OCI-LY3 (cell line): ENCODE data around the gene ECT2.
A peak's percentile ranks its signal among the peaks of the same experiment; 100 is the strongest.

ENCODE experiments used
- H2AFZ ChIP-seq: fragments of 200-600, 300-600 bp; shearing (Covaris generic); 2 replicates; pipeline ENCODE4 v1.6.0; 2014; ENCODE audit warnings: antibody characterized with exemption, low read depth, low read length
- H3K27ac ChIP-seq: fragments of 200-600, 300-600 bp; sonication (generic); 2 replicates; pipeline ENCODE4 v1.5.1; 2014; ENCODE audit warnings: mild to moderate bottlenecking, low read length, moderate library complexity, mixed read lengths
- H3K27me3 ChIP-seq: fragments of 200-600, 300-600 bp; sonication (generic); 2 replicates; pipeline ENCODE4 v1.6.1; 2014; ENCODE audit warnings: low read depth, low read length, mixed read lengths
- H3K36me3 ChIP-seq: fragments of 200-600, 300-600 bp; sonication (generic); replicated peaks from 2 replicates; pipeline ENCODE3; 2014; ENCODE audit warnings: low read depth, low read length, mixed read lengths
- H3K4me1 ChIP-seq: fragments of 300-600, 200-600 bp; sonication (generic); 2 replicates; pipeline ENCODE4 v1.6.1; 2014; ENCODE audit warnings: low read length, mixed read lengths
- H3K4me2 ChIP-seq: fragments of 200-600, 300-600 bp; sonication (generic); 2 replicates; pipeline ENCODE4 v1.6.1; 2014; ENCODE audit warnings: low read length, mixed read lengths
- H3K4me3 ChIP-seq: fragments of 300-600, 200-600 bp; sonication (generic); 2 replicates; pipeline ENCODE4 v1.5.1; 2014; ENCODE audit warnings: antibody characterized with exemption, mild to moderate bottlenecking, low read length, moderate library complexity
- H3K79me2 ChIP-seq: fragments of 300-600, 200-600 bp; shearing (Covaris generic); 2 replicates; pipeline ENCODE4 v1.6.1; 2014; ENCODE audit warnings: mild to moderate bottlenecking, low read length, mixed read lengths
- H3K9ac ChIP-seq: fragments of 300-600, 200-600 bp; shearing (Covaris generic); 2 replicates; pipeline ENCODE4 v1.6.0; 2014; ENCODE audit warnings: mild to moderate bottlenecking, low read length, moderate library complexity
- H3K9me3 ChIP-seq: fragments of 200-600, 300-600 bp; shearing (Covaris generic); 2 replicates; pipeline ENCODE4 v1.6.1; 2014; ENCODE audit warnings: low read length, mixed read lengths; ENCODE audit not compliant: insufficient read depth
- H4K20me1 ChIP-seq: fragments of 200-600, 300-600 bp; sonication (generic); 2 replicates; pipeline ENCODE4 v1.6.1; 2016; ENCODE audit warnings: low read length, mixed read lengths; ENCODE audit not compliant: insufficient read depth
- CTCF ChIP-seq: fragments of 200-600, 300-600 bp; sonication (generic); IDR thresholded peaks from 2 replicates; pipeline ENCODE4 v1.5.1; 2014; ENCODE audit warnings: antibody characterized with exemption, low read length, low read depth
- EZH2phosphoT487 ChIP-seq: fragments of 200-600 bp; shearing (Covaris generic); IDR thresholded peaks from 2 replicates; pipeline ENCODE4 v1.6.1; 2018; ENCODE audit warnings: antibody characterized with exemption, mixed run types, low read depth

ECT2 gene

GRCh38 chr3:172836390-172836997 lies 86.0 kb downstream of the ECT2 start:
- Histone ChIP-seq H4K20me1 (no peaks in the 10 kb centered on the region), H3K4me2 (no peak overlapping the region), H3K27me3 (no peaks in the 10 kb centered on the region), H3K9me3 (no peaks in the 10 kb centered on the region), H3K36me3 (no peaks in the 10 kb centered on the region), H2AFZ (no peak overlapping the region), H3K27ac (no peak overlapping the region), H3K4me3 (no peak overlapping the region), H3K9ac (no peak overlapping the region), H3K79me2 (no peaks in the 10 kb centered on the region), H3K4me1 (no peaks in the 10 kb centered on the region)
- TF ChIP-seq CTCF (peak; percentile 76), EZH2phosphoT487 (no peak)

GRCh38 chr3:172839679-172840078 lies 89.2 kb downstream of the ECT2 start:
- no peaks in the 10 kb centered on the region for H3K36me3 ChIP-seq
- no peak for TF ChIP-seq CTCF
- no peaks in the 10 kb centered on the region for H3K27me3 ChIP-seq
- H3K9me3 ChIP-seq: no peaks in the 10 kb centered on the region
- no peak overlapping the region for H3K4me3 ChIP-seq
- no peaks in the 10 kb centered on the region for H4K20me1 ChIP-seq
- H3K4me1 ChIP-seq: no peaks in the 10 kb centered on the region
- no peak overlapping the region for H2AFZ ChIP-seq
- H3K79me2 ChIP-seq: no peaks in the 10 kb centered on the region
- no peak overlapping the region for H3K9ac ChIP-seq
- no peak overlapping the region for H3K4me2 ChIP-seq
- H3K27ac ChIP-seq: no peak overlapping the region

GRCh38 chr3:172840463-172840862 lies 89.9 kb downstream of the ECT2 start:
- H3K79me2 ChIP-seq: no peaks in the 10 kb centered on the region
- H3K27me3 ChIP-seq: no peaks in the 10 kb centered on the region
- H3K4me1 ChIP-seq: no peaks in the 10 kb centered on the region
- H3K4me2 ChIP-seq: no peak overlapping the region
- H2AFZ ChIP-seq: no peak overlapping the region
- no peaks in the 10 kb centered on the region for H4K20me1 ChIP-seq
- no peak overlapping the region for H3K9ac ChIP-seq
- H3K4me3 ChIP-seq: no peak overlapping the region
- TF ChIP-seq CTCF (no peak), EZH2phosphoT487 (no peak)
- H3K36me3 ChIP-seq: no peaks in the 10 kb centered on the region
- no peaks in the 10 kb centered on the region for H3K9me3 ChIP-seq
- no peak overlapping the region for H3K27ac ChIP-seq

- no peak for TF ChIP-seq EZH2phosphoT487
- Histone ChIP-seq H2AFZ (no peak overlapping the region), H3K27me3 (no peaks in the 10 kb centered on the region)
Measured at GRCh38 chr3:172840913-172841312, 90.4 kb downstream of the ECT2 start.

GRCh38 chr3:172844428-172844827 lies 93.9 kb downstream of the ECT2 start:
- no peak overlapping the region for H3K9ac ChIP-seq
- no peak overlapping the region for H3K4me3 ChIP-seq
- H3K27me3 ChIP-seq: no peaks in the 10 kb centered on the region
- no peak overlapping the region for H2AFZ ChIP-seq
- H3K4me1 ChIP-seq: peaks cover 10% of the 10 kb centered on the region
- no peaks in the 10 kb centered on the region for H3K36me3 ChIP-seq
- TF ChIP-seq EZH2phosphoT487: no peak
- no peaks in the 10 kb centered on the region for H4K20me1 ChIP-seq
- no peak overlapping the region for H3K4me2 ChIP-seq
- no peaks in the 10 kb centered on the region for H3K9me3 ChIP-seq
- no peak overlapping the region for H3K27ac ChIP-seq
- no peaks in the 10 kb centered on the region for H3K79me2 ChIP-seq

More at GRCh38 chr3:172840913-172841312, 90.4 kb downstream of the ECT2 start:
- H3K4me1 ChIP-seq: peaks cover under 1% of the 10 kb centered on the region
- no peak overlapping the region for H3K4me3 ChIP-seq
- H4K20me1 ChIP-seq: no peaks in the 10 kb centered on the region
- no peak overlapping the region for H3K9ac ChIP-seq
- H3K27ac ChIP-seq: no peak overlapping the region
- H3K4me2 ChIP-seq: no peak overlapping the region
- H3K79me2 ChIP-seq: no peaks in the 10 kb centered on the region
- H3K9me3 ChIP-seq: no peaks in the 10 kb centered on the region
- no peaks in the 10 kb centered on the region for H3K36me3 ChIP-seq
